K562 (cell line): ENCODE data around the gene IER3IP1. TPM values are rescaled to one million over a fixed set of nuclear protein-coding genes. Genes with fewer than 3 reads are reported as not detected.

Experiments used
- ATAC-seq: fragments of 200-7000 bp; cut with Tn5 transposase; 3 replicates; pipeline ENCODE4 v1.9.1; 2020; ENCODE audit warnings: moderate library complexity
- BruUV-seq: library from RNA; stranded (reverse); fragments of 400-500 nt; replicated peaks from 2 replicates; lab custom pipeline; 2021; lab: Mats Ljungman, UMichigan
- CTCF ChIA-PET: fragments of 300-600 bp; formaldehyde crosslinking; extraction: SDS; loops from one replicate; lab custom pipeline; 2021; ENCODE audit warnings: low intra/inter-chr PET ratio; lab: Yijun Ruan, JAX
- POLR2A ChIA-PET: fragments of 300-600, 350-650 bp; sonication (Branson Sonifier 250); formaldehyde crosslinking; extraction: SDS; loops from one replicate; lab custom pipeline; 2021; ENCODE audit warnings: antibody characterized with exemption, inconsistent platforms; lab: Yijun Ruan, JAX
- DNase-seq, 4 experiments: peaks; one replicate each; pipeline versions ENCODE4 v3.0.0 to v3.0.0-alpha.2; 2011 to 2018; ENCODE audit warnings: low spot score in 3 of 4, mixed read lengths in 3 of 4; ENCODE audit errors: extremely low read depth in 1 of 4
- FAIRE-seq: peaks from 2 replicates; lab custom pipeline; 2011; peaks lifted over from hg19 to GRCh38; lab: Jason Lieb, UNC
- H2AFZ ChIP-seq: 2 replicates; pipeline ENCODE4 v1.6.0; 2011; ENCODE audit warnings: low read depth, low read length, control low read depth, inconsistent platforms
- H3K27ac ChIP-seq: fragments of 200-600 bp; 3 replicates; pipeline ENCODE4 v1.8.0; 2011; ENCODE audit warnings: low read depth, mild to moderate bottlenecking, control low read depth, inconsistent platforms, low read length, moderate library complexity, mixed read lengths; ENCODE audit errors: extremely low read depth
- H3K27me3 ChIP-seq, 2 experiments: fragments of 300-600 bp in 1 of 2; 2 replicates in 1 of 2; 3 replicates in 1 of 2; pipeline versions ENCODE4 v1.6.0 to v1.8.0; 2011; ENCODE audit warnings: inconsistent platforms in 2 of 2, low read length in 2 of 2, mild to moderate bottlenecking in 1 of 2, mixed read lengths in 1 of 2, moderate library complexity in 1 of 2; ENCODE audit not compliant: control insufficient read depth in 2 of 2, insufficient read depth in 2 of 2
- H3K36me3 ChIP-seq: fragments of 300-600 bp; 3 replicates; pipeline ENCODE4 v1.8.0; 2011; ENCODE audit warnings: mild to moderate bottlenecking, low read length, inconsistent platforms; ENCODE audit not compliant: control insufficient read depth, insufficient read depth
- H3K4me1 ChIP-seq, 2 experiments: fragments of 200-600 bp in 1 of 2; replicated peaks in 1 of 2; 2 replicates in 1 of 2; 3 replicates in 1 of 2; pipeline versions ENCODE4 v1.5.1 to v1.8.0; 2011; ENCODE audit warnings: inconsistent platforms in 2 of 2, low read length in 2 of 2, mild to moderate bottlenecking in 1 of 2, mixed read lengths in 1 of 2, moderate library complexity in 1 of 2; ENCODE audit not compliant: control insufficient read depth in 2 of 2, insufficient read depth in 2 of 2
- H3K4me2 ChIP-seq: 2 replicates; pipeline ENCODE4 v1.6.1; 2011; ENCODE audit warnings: low read length, control low read depth, inconsistent platforms, mixed read lengths; ENCODE audit not compliant: insufficient read depth
- H3K4me3 ChIP-seq: fragments of 200-600 bp; sonication (generic), shearing (Covaris generic); 2 replicates; pipeline ENCODE4 v1.5.1; 2016; ENCODE audit warnings: control low read depth, inconsistent platforms
- H3K79me2 ChIP-seq: fragments of 200-600 bp; 3 replicates; pipeline ENCODE4 v1.8.0; 2011; ENCODE audit warnings: low read length, inconsistent platforms; ENCODE audit not compliant: control insufficient read depth, insufficient read depth
- H3K9ac ChIP-seq, 2 experiments: 2 replicates each; pipeline versions ENCODE4 v1.6.0 to v1.6.1; 2011; ENCODE audit warnings: low read depth in 2 of 2, low read length in 2 of 2, control low read depth in 1 of 2, inconsistent platforms in 1 of 2, mild to moderate bottlenecking in 1 of 2, mixed read lengths in 1 of 2; ENCODE audit not compliant: insufficient read depth in 1 of 2
- H3K9me1 ChIP-seq: one replicate; pipeline ENCODE4 v1.6.0; 2011; ENCODE audit warnings: inconsistent platforms, mild to moderate bottlenecking, low read length, moderate library complexity; ENCODE audit not compliant: control insufficient read depth, insufficient read depth
- H3K9me3 ChIP-seq: replicated peaks from 2 replicates; pipeline ENCODE4 v1.5.1; 2011; ENCODE audit warnings: low read depth, low read length, inconsistent platforms; ENCODE audit not compliant: control insufficient read depth, insufficient read depth
- H4K20me1 ChIP-seq: replicated peaks from 2 replicates; pipeline ENCODE4 v1.6.1; 2011; ENCODE audit warnings: low read length, inconsistent platforms, mixed read lengths; ENCODE audit not compliant: control insufficient read depth, insufficient read depth
- MCM3 ChIP-seq: fragments of 450-650 bp; IDR thresholded peaks from 2 replicates; pipeline ENCODE4 v1.6.1; 2016
- PKNOX1 ChIP-seq: fragments of 450-650 bp; IDR thresholded peaks from 2 replicates; pipeline ENCODE4 v1.6.1; 2016
- STAT6 ChIP-seq: sonication (generic); formaldehyde crosslinking; IDR thresholded peaks from 2 replicates; pipeline ENCODE4 v1.8.1; 2023; ENCODE audit warnings: mild to moderate bottlenecking, missing genetic modification reagents
- WGBS: fragments of 100-300 bp; shearing (Covaris generic); methylation state at CpG from one replicate; pipeline ENCODE4 v1.1.6; 2016; ENCODE audit warnings: low coverage, mixed read lengths; ENCODE audit not compliant: insufficient coverage; ENCODE audit errors: missing lambda C conversion rate; 5-methylcytosine and 5-hydroxymethylcytosine counted together
- in situ Hi-C: fragments of 300-500 bp; cut with MboI; formaldehyde crosslinking; loops from 4 replicates; pipeline ENCODE4 v1.15.0; 2018; ENCODE audit warnings: inconsistent platforms, mixed read lengths
- intact Hi-C: fragments of 100-400 bp; cut with micrococcal nuclease; formaldehyde crosslinking; loops from 2 replicates; pipeline ENCODE4 v1.14.2; 2022
- polyA plus RNA-seq, 8 experiments: library from polyadenylated mRNA; depleted of rRNA in 4 of 8; stranded (reverse) in 5 of 8; unstranded in 3 of 8; fragments of >200 nt; fragmentation: Nextera tagmentation in 2 of 8; fragmentation: Illumina TruSeq in 1 of 8; extraction: Ambion mirVana in 2 of 8; extraction: Trizol in 1 of 8; gene quantifications; 2 replicates each; pipeline versions ENCODE4 v1.2.1 to v1.2.3, GENCODE V29; 2011 to 2014; ENCODE audit warnings: inconsistent platforms in 1 of 8, missing spikeins in 1 of 8
- total RNA-seq, 7 experiments: library from RNA; depleted of rRNA in 6 of 7; stranded (reverse); fragments of >200 nt in 6 of 7; fragmentation: Illumina TruSeq in 2 of 7; extraction: Trizol in 2 of 7; gene quantifications; 2 replicates each; pipeline versions ENCODE4 v1.2.1 to v1.2.3, GENCODE V29; 2011 to 2021; ENCODE audit warnings: low replicate concordance in 1 of 7

Gene IER3IP1
- total and polyA plus RNA-seq, 9 of the 15 experiments (the other 6 are each of a cell fraction or from before 2014, with no cell fraction given) = 9.0 to 38.2 (median 19.9) TPM

DNA sequence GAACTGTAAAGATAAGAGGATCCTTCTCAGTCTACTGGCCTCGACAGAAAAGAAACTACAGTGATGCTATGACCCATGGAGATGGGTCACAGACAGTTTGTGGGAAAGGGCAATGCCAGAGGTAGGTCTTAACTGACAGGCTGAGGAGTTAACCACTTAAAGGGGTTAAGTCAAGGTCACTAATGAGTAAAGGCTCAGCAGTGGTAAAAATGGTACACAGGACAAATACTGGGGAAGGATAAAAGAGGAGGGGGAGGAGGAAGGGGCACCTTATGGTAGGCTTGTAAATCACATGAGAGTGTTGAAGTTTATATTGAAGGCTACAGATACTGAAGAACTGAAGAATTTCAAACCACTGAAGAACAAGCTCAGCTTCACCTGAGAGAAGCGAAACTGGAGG lies 9.9 kb downstream of the IER3IP1 start:
- Histone ChIP-seq H3K4me2 (no peak overlapping the region), H3K9me1 (no peaks in the 10 kb centered on the region), H3K9me3 (no peaks in the 10 kb centered on the region), H2AFZ (no peak overlapping the region), H3K4me1 (no peaks in the 10 kb centered on the region; a peak in 1 of 5 replicates), H3K27ac (no peak overlapping the region), H3K9ac (no peak overlapping the region), H4K20me1 (peaks cover 7% of the 10 kb centered on the region; the same call in 1 of the 2 replicates), H3K4me3 (no peak overlapping the region), H3K36me3 (peaks cover 2% of the 10 kb centered on the region; the same call in 1 of the 3 replicates), H3K27me3 (no peaks in the 10 kb centered on the region), H3K79me2 (peaks cover 78% of the 10 kb centered on the region)
- DNase-seq (no peak), FAIRE-seq (no peak), ATAC-seq (no peak)
- ChIA-PET POLR2A (interaction anchor here (0.6 to 1.5 kb wide), 3 partner anchors 10 to 1008 kb away, joined by 3 to 4 read pairs (median 3); partner anchors contain the start of gene HDHD2), CTCF (interaction anchor here (0.6 to 0.7 kb wide), 2 partner anchors 10 to 99 kb away, joined by 3 read pairs; no protein-coding TSS in a partner anchor)
- intact Hi-C loops (no loop called here), in situ Hi-C loops (no loop called here)
- no peak for TF ChIP-seq STAT6
- no peak for TF ChIP-seq MCM3
- TF ChIP-seq PKNOX1 = peak; percentile 36; the same call in 1 of the 2 replicates
- WGBS = 40% methylated on average over 2 of the region's 2 CpGs
- BruUV-seq = no TSS peak
